GM12872 (cell line): ENCODE data around the gene CEP162.

Experiments used
- TF ChIP-seq, protein P1 (sequence below): IDR thresholded peaks from 3 replicates; pipeline ENCODE4 v1.5.1; 2011; ENCODE audit warnings: low read depth, mild to moderate bottlenecking, low read length, moderate library complexity; ENCODE audit not compliant: insufficient read depth

CEP162 gene

DNA sequence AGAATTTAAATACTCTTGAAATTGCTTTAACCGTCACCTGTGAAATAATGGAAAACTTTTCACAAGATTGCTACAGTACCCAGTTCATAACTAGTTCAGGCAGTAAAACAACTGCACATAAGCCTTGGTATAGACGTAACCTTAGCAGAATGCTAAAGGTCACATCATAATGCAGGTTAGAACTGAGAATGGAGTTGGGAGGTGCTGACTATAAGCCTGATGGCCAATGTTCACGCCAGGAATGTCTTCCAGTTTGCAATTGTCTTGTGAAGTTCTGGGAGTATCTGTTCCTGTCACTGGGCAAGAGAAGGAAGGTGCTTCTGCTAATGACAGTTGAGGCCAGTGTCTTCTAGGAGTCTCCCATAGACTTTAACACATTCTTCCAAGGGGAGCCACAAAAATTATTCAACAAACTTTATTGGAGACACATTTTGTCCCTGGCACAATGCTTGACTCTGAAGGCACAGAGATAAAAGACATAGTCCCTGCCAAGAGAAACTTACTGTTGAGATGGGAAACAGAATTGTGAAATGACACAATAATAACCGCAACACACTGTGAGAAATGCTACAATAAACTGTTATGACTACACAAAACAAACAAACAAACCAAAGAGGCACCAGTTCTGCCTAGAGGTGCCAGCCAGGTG, 24.6 kb upstream of the CEP162 start:
- TF ChIP-seq, protein P1, sequence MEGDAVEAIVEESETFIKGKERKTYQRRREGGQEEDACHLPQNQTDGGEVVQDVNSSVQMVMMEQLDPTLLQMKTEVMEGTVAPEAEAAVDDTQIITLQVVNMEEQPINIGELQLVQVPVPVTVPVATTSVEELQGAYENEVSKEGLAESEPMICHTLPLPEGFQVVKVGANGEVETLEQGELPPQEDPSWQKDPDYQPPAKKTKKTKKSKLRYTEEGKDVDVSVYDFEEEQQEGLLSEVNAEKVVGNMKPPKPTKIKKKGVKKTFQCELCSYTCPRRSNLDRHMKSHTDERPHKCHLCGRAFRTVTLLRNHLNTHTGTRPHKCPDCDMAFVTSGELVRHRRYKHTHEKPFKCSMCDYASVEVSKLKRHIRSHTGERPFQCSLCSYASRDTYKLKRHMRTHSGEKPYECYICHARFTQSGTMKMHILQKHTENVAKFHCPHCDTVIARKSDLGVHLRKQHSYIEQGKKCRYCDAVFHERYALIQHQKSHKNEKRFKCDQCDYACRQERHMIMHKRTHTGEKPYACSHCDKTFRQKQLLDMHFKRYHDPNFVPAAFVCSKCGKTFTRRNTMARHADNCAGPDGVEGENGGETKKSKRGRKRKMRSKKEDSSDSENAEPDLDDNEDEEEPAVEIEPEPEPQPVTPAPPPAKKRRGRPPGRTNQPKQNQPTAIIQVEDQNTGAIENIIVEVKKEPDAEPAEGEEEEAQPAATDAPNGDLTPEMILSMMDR, result no peak

DNA sequence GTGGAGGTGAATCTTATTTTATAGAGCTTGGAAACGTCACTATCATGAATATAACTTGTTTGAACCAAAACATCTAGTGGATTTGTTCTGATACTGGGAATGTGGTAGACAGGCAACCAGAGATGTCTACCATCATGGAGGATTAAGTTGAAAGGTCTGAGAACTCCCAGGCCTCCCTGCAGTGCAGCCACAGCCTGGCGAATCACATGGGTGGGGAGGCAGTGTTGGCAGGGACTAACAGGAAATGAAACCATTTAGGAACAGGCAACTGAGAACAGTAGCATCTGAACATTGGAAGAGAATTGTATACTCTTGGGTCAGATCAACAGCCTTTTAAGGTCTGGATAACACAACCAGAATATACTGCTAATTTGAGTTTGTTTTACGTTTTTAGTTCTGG, 22.3 kb upstream of the CEP162 start:
- TF ChIP-seq, protein P1, result no peak

DNA sequence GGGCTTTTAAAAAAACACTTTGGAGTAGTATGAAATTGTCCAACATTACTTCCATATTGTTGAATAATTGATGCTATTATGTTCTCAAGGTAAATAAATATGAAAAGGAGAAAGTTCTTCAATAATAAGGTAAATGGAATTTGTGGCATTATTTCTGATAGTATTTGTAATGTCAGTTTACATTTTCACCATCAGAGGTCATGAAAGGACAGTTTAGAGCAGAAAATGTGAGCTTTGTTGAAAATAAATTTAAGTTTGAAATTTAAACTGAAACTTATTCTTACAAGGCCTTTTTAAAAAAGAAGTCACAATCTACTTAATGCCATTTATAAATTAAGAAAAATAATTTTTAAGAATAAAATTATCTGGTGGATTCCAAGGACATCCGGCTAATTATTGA, 15.8 kb upstream of the CEP162 start:
- TF ChIP-seq, protein P1, result no peak

DNA sequence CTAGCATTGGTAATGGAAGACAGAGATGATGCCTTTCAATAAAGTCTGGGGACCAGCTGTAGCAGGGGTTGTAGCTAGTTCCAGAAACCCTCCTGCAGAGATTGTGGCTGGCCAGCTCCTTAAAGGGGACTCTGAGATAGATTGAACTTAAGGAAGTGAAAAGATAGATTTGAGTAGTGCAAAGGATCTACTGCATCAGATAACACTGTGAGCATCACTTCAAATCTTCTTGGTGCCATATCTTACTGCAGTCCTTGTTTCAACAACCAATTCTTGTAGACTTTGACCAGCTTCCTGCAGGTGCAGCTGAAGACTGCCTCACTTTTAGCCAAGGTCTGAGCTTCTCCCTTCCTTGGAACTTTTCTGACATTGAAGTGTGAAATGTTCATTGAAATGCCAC, 14.8 kb upstream of the CEP162 start:
- TF ChIP-seq, protein P1, result no peak

DNA sequence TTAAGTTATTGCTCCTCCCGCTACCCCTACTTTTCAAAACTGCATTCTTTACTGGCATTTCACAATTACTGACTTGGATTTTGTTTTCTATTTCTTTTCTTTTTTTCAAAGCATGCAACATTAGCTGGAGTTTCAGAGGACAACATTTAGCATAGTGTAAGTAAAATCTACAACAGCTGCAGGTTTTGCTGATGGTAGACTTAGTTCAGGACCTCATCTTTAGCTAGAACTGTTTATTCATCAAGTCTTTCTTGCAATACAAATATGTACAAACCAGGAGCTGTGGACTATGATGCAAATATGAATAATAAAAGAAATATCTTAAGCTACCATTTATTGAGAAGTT, 728 bp upstream of the CEP162 start:
- TF ChIP-seq, protein P1, result no peak

DNA sequence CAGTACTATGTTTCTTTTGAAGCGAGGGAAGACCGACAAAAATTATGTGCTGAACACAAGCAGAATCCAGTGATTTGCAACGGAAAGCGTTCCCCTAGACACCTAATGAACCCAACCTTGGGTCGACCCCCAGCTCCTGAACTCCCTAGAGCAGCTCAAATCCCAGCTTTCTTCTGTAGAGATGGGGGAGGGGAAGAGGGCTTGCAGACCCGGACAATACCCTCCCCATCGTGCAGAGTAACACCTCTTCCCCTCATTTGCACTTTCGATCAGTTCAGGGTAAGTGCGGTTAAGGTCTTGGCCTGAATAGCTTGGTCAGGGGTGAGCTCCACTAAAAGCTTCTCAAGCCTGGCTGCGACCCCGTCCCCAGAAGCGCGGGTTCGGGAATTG, 404 bp downstream of the CEP162 start:
- TF ChIP-seq, protein P1, result no peak

DNA sequence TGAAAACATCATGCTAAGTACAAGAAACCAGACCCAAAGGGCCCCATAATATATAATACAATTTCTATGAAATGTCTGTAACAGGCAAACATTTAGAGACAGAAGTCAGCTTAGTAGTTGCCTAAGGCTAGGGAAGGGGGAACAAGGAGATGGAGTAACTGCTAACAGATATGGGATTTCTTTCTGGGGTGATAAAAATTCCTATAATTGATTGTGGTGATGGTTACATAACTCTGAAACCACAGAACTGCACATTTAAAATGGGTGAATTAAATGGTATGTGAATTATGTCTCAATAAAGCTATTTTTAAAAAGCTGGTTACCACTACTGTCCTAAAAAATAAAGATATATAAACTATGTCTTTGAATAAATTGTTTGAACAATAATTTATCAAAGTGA, 3.2 kb downstream of the CEP162 start:
- TF ChIP-seq, protein P1, result no peak

DNA sequence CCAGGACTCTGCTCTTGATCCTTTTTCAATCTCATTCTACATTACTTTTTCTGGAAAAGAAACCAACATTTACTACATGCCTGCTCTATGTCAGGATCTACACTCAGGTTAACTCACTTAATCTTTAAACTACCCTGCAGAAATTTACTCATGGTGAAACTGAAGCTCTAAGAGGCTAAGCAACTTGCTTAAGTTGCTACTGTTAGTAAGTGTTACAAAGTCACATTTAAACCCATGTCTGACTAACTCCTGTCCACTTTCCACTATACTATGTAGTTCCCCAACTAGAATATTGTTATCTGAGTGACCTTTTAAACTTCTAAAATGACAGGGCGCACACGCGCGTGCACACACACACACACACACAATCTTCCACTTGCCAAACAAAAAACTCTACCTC, 5.0 kb downstream of the CEP162 start:
- TF ChIP-seq, protein P1, result no peak
